Medulla oblongata (tissue), 1 donor: Measurements from ENCODE around the gene DGKQ.

Experiments
- DNase-seq: peaks from one replicate; pipeline ENCODE4 v3.0.0-alpha.2; 2015; ENCODE audit errors: extremely low spot score

Gene DGKQ

DNA sequence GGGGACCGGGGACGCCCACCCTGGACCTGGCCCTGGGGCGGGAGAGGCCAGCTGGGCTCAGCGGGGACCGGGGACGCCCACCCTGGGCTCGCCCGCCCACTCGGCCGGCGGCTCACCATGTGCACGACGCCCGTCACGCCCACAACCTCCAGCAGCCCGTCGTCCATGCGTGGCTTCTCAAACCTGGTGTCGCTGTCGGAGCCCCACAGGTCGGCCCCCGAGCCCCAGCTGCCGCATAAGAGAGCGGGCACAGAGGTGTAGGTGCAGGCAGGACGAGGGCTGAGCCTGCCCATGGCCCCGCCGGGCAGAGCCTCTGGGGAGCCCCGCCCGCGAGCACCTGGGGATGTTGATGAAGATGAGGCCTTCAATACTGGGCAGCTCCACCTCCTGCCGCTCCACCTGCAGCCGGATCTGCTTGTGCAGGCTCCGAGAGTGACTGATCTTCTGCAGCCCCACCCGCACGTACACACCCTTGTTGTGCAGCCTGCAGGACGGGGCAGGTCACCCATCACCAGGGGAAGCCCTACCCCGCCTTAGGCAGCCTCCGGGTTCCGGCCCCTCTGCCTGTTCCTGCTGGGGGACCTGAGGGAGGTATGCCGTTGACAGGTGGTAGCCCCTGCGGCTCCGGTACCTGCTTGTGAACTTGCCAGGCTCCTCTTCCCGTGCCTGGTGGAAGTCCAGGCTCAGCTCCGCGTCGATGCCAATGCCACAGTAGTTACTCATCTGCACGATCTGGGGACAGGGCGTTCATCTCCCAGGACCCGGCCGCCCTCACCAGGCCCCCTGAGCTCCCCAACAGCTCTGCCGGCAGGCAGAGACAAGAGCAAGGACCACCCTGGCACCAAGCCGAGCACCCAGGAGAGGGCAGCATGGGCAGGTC lies 11.8 kb downstream of the DGKQ start:
- DNase-seq: no peak

DNA sequence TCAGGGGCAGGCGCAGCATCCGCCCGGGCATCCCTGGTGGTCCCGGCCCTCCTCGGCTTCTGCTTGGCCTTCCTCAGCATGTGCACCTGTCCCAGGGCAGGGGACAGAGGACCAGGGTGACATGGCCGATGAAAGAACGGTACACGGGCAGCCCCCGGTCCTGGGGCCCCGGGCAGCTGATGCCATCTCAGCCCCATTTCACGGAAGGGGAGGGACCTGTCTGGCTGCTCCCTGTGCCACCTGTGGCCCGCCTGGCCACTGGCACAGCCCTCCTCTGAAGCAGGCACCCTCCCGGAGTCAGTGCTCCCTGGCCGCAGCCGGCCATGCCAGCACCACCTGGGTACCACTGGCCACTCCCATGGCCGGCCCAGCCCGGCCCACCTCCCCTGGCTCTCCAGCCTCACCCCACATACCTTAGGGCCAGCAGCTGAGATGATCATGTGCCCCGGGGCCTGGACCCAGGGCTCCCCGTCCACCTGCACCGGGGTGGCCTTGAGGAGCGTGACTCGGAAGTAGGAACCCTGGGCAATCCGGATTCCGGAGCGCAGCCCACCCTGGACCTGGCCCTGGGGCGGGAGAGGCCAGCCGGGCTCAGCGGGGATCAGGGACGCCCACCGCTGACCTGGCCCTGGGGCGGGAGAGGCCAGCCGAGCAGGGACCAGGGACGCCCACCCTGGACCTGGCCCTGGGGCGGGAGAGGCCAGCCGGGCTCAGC lies 12.6 kb downstream of the DGKQ start:
- DNase-seq: no peak

DNA sequence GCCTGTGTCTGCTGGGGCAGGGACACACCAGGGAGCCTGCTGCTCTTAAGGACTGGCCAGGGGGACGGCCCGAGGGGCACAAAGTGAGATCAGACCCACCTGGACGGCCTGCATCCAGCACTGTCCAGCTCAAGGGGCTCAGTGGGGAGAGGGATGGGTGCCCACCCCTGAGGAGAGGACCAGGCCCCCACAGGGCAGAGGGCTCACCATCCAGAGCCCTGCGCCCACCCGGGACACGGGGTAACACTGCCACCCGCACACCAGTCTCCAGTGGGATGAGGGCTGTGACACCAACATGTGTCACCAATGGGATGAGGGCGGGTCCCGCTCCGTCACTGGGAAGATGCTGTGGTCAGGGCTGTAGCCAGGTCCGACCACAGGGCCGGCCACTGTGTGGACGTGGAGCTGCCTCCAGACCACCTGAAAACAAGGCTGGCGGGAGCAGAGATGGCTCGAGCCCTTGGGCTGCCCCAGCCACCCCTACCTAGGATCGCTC lies 13.2 kb downstream of the DGKQ start:
- DNase-seq: no peak

- DNase-seq: no peak
These were observed 13.8 kb downstream of the DGKQ start for GRCh38 chr4:959338-960139.

DNA sequence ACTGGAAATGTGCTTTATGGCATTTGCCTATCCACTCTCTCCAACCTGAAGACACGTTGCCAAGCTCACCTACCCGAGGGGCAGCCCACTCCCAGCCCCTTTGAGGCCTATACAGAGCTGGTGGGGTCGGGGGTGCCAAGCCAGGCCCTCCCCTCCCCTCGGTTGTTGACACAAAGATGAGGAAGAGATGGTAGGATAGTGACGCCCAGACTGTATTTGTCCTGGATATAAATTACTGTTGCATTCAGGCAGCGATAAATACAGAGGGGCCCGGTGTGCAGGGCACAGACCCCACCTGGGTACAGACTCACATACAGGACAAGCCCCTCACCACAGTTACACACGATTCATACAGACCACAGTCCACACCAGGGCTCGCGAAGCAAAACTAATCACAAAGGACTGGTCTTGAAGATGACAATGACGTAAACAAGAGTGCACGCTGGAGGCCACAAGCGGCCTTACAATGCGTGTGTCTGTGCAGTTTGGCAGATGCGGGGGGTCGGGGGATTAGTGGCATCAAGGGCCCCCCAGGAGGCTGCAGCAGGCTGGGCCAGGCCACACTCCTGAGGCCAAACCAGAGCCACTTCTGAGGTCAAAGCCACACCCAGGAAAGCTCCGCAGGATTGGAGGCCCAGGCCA lies 14.6 kb downstream of the DGKQ start:
- peak; percentile 13 for DNase-seq

- DNase-seq: no peak
These were observed 15.1 kb downstream of the DGKQ start for GRCh38 chr4:958314-958665.

- DNase-seq: no peak
These were observed 15.6 kb downstream of the DGKQ start for GRCh38 chr4:957581-958313.

- DNase-seq: no peak
These were observed 16.2 kb downstream of the DGKQ start for GRCh38 chr4:957231-957580.

GRCh38 chr4:956531-957230 lies 16.7 kb downstream of the DGKQ start:
- no peak for DNase-seq

- DNase-seq: no peak
These were observed 17.4 kb downstream of the DGKQ start for GRCh38 chr4:955931-956381.

GRCh38 chr4:955161-955921 lies 18.0 kb downstream of the DGKQ start:
- no peak for DNase-seq

DNA sequence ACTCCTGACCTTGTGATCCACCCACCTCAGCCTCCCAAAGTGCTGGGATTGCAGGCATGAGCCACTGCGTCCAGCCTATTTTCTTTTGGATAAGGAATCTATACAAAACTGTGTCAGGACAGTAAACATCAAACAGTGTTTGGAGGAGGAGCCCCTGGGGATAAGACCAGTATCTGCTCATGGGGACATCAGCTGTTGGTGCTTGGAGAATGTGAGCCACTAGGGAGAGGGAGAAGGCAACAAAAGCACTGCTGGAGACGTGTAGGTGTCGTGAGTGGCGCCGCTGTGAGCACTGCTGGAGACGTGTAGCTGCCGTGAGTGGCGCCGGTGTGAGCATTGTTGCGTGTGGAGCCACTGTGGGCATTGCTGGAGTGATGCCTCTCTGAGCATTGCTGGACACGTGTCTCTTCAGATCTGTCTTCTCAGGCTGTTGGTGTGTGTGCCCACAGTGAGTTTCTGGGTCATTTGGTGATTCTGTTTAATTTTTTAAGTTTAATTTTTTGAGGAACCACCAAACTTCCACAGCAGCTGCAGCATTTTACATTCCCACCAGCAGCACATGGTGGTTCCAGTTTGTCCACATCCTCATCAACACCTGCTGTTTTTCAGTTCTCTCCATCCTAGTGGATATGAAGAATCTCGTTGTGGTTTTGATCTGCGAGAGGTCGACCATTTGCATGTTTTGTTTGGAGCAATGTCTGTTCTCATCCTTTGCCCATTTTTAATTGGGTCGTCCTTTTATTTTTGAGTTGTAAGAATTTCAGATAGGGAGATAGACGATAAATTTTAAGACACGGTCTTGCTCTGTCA lies 19.0 kb downstream of the DGKQ start:
- no peak for DNase-seq

DNA sequence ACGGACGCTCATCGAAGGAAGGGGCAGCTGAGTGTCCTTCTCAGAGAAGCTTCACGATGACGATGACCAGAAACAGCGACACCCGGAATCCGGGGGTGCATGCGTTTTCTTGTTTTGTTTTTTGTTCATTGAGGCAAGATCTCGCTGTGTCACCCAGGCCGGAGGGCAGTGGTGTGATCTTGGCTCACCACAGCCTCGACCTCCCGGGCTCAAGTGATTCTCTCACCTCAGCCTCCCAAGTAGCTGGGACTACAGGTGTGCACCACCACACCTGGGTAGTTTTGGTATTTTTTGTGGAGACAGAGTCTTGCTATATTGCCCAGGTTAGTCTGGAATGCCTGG lies 19.8 kb downstream of the DGKQ start:
- DNase-seq: no peak

DNA sequence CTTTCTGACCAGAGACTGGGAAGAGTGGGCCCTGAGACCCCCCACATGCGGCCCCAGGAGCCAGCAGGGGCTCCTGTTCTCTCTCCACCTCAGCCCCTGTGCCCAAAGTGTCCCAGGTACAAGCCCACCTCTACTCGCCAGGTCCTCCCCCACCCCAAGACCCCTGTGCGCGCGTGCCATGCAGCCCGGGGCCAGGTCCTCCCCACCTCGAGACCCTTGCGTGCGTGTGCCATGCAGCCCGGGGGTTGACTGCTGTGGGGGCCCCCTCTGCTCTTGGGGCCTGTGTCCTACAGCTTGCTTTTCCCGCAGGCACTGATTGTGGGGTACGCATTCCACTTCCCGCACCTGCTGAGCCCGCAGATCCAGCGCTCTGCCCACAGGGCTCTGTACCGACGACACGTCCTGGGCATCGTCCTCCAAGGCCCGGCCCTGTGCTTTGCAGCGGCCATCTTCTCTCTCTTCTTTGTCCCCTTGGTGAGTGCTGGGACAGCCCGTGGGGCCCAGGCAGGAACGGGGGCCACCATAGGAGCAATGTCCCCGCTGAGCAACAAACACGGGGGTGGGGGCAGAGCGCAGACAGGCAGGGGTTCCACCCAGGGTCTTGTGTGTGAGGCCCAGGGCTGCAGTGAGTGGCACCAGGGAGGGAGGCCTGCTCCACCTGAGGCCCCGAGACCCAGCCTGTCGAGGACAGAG lies 20.3 kb downstream of the DGKQ start:
- no peak for DNase-seq

DNA sequence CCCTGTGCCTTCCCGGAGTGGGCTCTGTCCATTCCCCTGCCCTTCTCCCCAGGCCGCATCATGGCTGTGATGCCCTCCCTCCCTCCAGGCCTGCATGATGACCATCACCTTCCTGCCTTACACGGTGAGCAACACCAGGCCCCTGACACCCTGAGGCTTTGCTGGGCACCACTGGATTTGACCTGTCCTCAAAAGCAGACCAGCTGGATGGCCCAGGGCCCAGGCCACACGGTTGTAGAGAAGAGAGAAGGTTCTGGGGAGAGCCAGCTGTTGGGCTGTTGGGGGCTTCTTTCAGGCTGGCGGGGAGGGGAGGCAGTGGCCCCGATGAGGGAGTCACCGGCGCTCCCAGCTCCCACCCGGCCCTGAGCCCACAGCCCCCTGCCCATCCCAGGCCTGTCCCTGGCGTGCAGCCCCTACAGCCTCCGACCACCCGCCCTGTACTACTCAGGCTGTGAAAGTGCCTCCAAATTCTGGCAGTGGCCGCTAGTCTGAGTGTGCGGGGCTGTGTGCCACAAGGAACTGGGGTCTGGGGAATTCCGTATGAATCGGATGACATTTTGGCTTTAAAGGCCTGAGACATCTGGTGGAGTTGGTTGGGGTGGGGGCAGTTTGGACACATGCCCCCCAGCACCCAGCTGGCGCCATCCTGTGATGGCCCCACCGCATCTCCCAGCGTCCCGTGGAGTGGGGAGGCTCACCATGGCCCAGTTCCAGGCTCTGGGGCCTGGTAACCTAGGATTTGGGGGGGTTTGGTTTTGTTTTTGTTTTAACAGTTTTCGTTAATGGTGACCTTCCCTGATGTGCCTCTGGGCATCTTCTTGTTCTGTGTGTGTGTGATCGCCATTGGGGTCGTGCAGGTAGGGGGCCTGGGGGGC lies 21.5 kb downstream of the DGKQ start:
- no peak for DNase-seq

- DNase-seq: no peak
These were observed 22.2 kb downstream of the DGKQ start for GRCh38 chr4:951186-951585.
